ENCODE data around the gene IL10RB. TPM values are rescaled to one million over a fixed set of nuclear protein-coding genes. Genes with fewer than 3 reads are reported as not detected.
"Not testable (repeated sequence)": the region's sequence is repeated elsewhere in the genome, so short reads cannot be mapped to it uniquely, and the experiment has no call there.

The IL10RB gene
- 36.5 and 39.4 TPM in 2 replicates for total RNA-seq

- intact Hi-C loops (cut with micrococcal nuclease) = loop anchor here (1.0 to 5.0 kb wide), 5 partner anchors 27 to 96 kb away; partner anchors contain the start of genes IFNAR1 and IFNAR2
These were observed at the start of gene IL10RB for GRCh38 chr21:33266050-33266788. IL10RB (plus strand) TSS chr21:33266367; CDS start chr21:33266466, 99 bp downstream.

GRCh38 chr21:33217138-33217520, 49.0 kb upstream of the IL10RB start:
- intact Hi-C loops (cut with micrococcal nuclease) = no loop called here

- intact Hi-C loops (cut with micrococcal nuclease) = no loop called here
These were observed 46.9 kb upstream of the IL10RB start for GRCh38 chr21:33219300-33219699.

DNA sequence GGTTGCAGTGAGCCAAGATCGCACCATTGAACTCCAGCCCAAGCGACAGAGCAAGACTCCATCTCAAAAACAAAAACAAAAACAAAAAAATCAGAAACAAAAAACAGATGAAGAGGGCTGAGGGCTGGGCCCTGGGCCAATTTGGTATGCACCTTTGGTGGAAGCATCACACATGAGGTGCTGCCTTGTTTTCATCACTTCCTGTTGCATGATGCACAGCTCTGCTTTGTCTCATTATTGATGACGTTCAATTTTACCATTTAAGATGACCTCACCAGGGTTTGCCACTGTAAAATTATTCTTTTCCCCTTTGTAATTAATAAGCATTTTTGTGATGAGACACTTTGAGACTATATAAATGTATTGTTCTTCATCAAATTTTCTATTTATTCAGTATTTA, 46.2 kb upstream of the IL10RB start:
- intact Hi-C loops (cut with micrococcal nuclease) = no loop called here

- intact Hi-C loops (cut with micrococcal nuclease) = not testable (repeated sequence)
These were observed 40.8 kb upstream of the IL10RB start for GRCh38 chr21:33225376-33225775.

DNA sequence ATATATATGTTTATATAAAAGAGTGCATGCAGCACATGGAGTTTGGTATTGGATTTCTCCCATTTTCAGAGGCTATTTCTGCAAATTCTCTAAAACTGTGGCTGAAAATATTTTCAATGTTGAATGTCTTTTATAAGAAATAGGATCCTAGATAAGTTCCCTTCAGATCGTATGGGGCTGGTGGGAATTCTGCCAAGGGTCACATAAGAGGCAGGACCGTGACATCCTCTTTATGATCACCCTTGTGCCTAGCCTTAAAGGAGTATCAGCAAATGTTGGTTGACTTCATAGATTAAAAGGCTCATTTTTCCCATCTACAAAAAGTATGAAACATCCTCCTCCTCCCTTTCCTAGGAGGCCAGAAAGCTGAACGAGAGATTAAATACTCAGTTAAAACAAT, 37.7 kb upstream of the IL10RB start:
- intact Hi-C loops (cut with micrococcal nuclease) = no loop called here

DNA sequence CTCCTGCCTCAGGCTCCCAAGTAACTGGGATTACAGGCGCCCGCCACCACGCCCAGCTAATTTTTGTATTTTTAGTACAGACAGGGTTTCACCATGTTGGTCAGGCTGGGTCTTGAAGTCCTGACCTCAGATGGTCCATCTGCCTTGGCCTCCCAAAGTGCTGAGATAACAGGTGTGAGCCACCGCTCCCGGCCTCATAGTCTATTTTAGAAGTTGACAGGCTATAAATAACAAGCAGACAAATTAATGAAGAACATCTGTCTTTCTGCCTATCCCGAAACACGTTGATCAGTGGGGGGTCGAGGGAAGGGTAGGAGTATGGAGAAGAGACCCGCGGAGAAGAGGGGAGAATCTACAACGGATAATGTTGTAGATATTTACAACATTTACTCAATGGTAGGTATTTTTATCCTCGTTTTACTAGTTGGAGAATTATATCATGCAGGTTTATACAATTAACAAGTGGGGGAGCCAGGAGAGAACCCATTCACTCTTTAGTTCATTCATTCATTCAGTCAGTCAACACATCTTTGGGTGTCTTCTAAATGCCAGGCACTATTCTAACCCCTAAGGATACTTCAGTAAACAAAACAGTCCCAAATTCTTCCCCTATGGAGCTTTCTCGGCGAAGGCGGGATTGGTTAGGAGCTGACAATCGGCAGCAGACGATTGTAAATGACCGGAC, 36.9 kb upstream of the IL10RB start:
- intact Hi-C loops (cut with micrococcal nuclease) = loop anchor here (1.0 kb wide), 2 partner anchors 9 to 37 kb away; partner anchors contain the start of gene IL10RB

DNA sequence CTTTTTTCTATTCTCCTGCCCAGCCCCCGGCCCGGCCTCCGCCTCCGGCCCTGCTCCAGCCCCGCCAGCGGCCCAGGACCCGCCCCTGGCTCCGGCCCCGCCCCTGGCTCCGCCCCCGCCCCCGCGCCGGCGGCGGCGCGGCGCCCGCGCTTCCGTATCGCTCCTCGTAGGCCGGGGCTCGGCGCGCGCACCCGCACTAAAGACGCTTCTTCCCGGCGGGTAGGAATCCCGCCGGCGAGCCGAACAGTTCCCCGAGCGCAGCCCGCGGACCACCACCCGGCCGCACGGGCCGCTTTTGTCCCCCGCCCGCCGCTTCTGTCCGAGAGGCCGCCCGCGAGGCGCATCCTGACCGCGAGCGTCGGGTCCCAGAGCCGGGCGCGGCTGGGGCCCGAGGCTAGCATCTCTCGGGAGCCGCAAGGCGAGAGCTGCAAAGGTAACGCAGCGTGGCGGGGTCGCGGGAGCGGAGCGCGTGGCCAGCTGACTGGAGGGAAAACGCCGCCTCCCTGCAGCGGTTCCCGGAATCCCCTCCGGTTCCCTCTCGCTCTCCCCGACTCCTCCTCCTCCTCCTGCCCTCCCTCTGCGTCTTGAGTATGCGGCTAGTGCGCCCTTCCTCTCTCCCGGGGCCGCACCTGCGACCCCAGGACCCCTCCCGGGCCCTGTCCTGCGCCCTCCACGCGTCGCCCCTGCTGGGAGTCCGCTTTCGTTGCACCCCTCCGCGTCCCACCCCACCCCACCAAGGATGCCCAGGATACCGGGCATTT, 36.2 kb upstream of the IL10RB start, which contains the start of gene IFNAR2:
Gene IFNAR2, plus strand, starts transcription at position 155 of the 761 bp plus-strand sequence. CDS start 11,985 bp downstream, outside the sequence.
- intact Hi-C loops (cut with micrococcal nuclease) = loop anchor here (1.0 to 10.0 kb wide), 4 partner anchors 8 to 505 kb away; partner anchors contain the start of genes IFNAR1, IL10RB and SYNJ1

DNA sequence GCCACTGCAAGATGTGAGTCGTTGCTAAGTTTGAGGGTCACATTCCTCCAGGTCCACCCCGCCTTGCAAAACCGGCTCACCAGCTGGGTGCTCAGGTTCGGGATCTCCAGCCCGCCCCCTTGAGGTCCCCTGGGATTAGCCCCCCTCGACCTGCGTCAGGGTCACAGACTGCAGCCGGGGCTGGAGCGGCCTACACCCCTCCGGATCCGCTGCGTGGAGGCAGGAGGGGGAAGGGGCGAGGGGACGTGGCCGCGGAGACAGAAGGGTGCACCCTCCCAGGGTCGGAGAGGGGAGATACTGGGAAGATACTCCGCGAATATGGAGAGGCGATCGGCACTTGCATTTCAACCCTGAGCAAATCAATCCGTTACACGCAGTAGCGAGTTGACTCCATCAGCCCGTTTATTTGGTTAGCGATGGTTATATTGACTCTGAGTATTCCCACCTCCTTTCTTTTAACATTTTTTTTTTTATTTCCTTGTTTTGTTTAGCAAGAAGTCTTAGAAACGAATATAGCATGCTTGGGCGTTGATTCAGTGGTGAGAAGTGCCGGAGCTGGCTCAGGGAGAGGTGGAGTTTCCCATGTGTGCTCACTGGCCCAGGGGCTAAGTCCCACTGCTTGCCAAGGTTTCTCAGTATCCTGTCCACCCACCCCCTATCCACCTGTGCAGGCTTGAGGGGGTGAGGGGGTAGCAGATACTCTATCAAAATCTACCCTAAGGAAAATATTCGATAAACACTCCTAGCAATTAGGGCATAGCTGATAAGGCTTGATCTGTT, 35.4 kb upstream of the IL10RB start:
- intact Hi-C loops (cut with micrococcal nuclease) = loop anchor here (1.0 to 10.0 kb wide), 3 partner anchors 30 to 506 kb away; partner anchors contain the start of genes IFNAR1 and SYNJ1

DNA sequence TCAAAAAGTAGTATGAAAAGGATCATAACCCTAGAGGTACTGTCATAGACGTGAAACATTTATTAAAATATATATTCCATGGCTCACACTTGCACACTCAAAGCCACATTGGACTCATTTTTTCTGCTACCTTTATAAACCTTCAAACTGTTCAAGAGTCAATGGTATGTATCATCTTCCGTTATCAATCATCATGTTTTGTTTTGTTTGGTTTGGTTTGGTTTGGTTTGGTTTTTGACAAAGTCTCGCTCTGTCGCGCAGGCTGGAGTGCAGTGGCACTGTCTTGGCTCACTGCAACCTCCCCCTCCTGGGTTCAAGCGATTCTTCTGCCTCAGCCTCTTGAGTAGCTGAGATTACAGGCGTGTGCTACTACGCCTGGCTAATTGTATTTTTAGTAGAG, 34.6 kb upstream of the IL10RB start:
- intact Hi-C loops (cut with micrococcal nuclease) = loop anchor here (1.0 to 10.0 kb wide), 3 partner anchors 31 to 507 kb away; partner anchors contain the start of genes IFNAR1 and SYNJ1

DNA sequence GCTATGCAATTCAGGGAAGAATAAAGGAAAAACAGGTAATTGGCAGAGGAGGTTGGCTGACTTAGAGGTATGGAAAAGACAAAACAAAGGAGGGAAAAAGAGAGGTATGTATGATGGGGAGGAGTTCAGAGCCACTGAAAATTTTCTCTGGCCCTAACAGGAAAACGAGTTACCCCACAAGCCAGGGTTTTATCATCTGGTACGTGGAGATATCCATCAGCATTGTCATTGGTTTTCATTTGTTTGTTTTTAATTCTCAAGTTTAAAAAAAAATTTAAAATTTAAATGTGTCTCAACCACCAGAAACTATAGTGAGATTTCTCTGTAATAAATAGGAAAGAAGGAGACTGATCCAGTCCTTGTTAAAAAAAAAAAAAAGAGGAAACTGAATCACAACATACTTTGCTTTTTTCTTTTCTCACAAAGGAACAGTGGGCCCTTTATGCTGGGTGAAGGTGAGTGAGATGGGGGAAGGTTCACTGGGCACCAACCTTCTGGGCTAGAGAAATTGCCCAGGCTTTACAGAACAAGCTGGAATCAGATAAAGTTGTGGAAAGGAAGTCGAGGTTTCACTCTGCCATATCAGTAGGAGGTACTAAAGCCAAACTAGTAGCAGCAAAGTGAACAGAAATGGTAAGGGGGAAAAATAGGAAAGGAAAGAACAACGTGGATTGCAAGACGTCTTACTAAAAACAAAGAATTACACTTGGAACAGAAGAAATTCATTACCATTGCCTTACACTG, 33.7 kb upstream of the IL10RB start:
- intact Hi-C loops (cut with micrococcal nuclease) = loop anchor here (10.0 kb wide), 1 partner anchor 508 kb away; the partner anchor contains the start of gene SYNJ1

- intact Hi-C loops (cut with micrococcal nuclease) = loop anchor here (10.0 kb wide), 1 partner anchor 510 kb away; the partner anchor contains the start of gene SYNJ1
These were observed 31.3 kb upstream of the IL10RB start for GRCh38 chr21:33234635-33235520.

DNA sequence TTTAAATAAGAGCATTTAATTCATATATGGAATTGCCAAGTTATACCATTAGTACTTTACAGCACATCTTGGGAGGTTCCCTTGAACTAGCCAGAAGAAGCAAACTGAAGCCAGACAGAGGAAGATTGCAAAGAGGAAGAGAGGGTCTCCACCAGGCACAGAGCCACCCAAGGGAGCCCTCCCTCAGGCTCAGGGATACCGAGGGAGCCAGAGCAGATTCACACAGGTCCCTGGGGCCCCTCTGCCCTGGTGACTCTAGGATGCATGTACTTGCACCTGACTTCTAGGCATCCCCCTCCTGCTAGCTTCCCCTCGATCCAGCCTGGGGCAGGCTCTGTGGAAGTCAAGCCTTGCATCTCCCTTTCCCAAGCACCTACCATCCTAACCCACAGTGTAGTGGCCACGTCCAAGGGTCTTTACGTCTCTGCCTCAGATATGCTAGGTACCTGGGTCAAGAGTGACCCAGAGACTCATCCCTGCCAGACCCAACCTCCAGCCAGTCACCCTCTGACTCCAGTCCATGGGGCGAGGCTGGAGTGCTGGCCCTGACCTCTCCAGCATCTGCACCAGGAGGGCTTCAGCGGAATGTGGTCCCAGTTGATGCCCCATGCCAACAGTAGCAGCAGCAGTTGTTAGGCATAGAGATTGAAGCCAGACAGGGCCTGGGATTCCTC, 30.0 kb upstream of the IL10RB start:
- intact Hi-C loops (cut with micrococcal nuclease) = loop anchor here (10.0 kb wide), 1 partner anchor 511 kb away; the partner anchor contains the start of gene SYNJ1

- intact Hi-C loops (cut with micrococcal nuclease) = loop anchor here (10.0 kb wide), 1 partner anchor 512 kb away; the partner anchor contains the start of gene SYNJ1
These were observed 29.4 kb upstream of the IL10RB start for GRCh38 chr21:33236766-33237165.

- intact Hi-C loops (cut with micrococcal nuclease) = loop anchor here (10.0 kb wide), 1 partner anchor 513 kb away; the partner anchor contains the start of gene SYNJ1
These were observed 28.7 kb upstream of the IL10RB start for GRCh38 chr21:33237486-33237885.

GRCh38 chr21:33238146-33238545, 28.0 kb upstream of the IL10RB start:
- intact Hi-C loops (cut with micrococcal nuclease) = loop anchor here (1.0 to 10.0 kb wide), 3 partner anchors 9 to 513 kb away; partner anchors contain the start of genes IFNAR2, IL10RB and SYNJ1

DNA sequence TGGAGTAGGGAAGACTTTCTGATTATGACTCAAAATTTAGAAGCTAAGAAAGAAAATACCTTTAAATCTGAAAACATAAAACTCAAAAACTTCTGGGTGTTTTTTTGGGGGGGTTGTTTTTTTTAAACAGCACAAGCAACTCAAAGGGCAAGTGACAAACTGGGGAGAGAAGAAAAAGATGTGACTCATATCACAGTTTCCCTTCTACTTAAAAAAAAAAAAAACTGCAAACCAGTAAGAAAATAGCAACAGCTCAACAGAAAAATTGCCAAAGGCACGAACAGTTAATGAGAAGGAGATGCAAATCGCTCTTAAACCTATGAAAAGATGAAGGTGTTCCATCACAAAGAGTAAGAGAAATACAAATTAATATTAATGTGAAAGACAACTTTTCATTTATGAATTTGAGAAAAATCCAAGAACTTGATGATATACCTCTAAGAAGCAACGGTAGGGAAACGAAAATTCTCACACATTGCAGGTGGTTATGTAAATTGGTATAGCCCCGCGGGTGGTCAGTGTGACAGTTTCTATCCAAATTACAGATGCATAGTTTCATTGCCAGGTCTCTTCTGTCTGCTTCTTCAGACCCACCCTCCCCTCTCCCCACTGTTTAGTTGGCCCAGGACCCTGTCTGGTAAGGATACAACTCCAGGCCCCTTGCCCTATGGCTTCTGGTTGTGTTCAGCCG, 27.5 kb upstream of the IL10RB start:
- intact Hi-C loops (cut with micrococcal nuclease) = loop anchor here (1.0 to 10.0 kb wide), 3 partner anchors 9 to 514 kb away; partner anchors contain the start of genes IFNAR2, IL10RB and SYNJ1
